Activated CD4-positive, alpha-beta T cell treated with anti-CD3 and anti-CD28 coated beads, Interleukin-2, amount 50 U/mL, for 24 hours (primary cell): ENCODE data around the gene RHOJ.

Experiments
- DNase-seq, 2 donors: peaks; one replicate each; pipeline ENCODE4 v3.0.0-alpha.2; 2020; ENCODE audit warnings: low read depth in 1 of 2, low spot score in 1 of 2

RHOJ gene

DNA sequence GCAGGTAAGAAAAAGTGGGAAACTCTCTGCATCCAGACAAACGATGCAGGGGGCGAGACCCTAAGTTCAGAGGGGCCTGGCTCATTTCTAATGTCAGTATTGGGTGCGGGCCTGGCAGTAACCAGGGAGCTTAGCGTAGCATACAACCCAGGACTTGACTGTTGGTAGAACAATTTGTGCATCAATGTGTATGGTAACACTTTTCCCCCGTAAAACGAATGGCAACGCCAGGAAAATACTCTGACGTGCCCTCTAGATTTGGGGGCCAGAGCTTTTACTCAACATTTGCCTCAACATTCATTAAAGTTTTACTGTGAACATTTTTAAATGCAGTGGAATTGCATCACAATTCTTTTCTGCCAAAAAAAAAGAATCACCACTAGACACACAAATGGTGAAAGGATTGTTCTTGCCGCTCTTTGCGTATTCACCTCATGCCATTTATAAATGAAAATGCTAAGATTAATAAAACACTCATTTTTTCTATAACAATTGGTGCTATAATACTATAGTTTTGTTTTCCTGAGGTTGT lies 867 bp downstream of the RHOJ start:
- no peak for DNase-seq

GRCh38 chr14:63205866-63206265 lies 1.6 kb downstream of the RHOJ start:
- DNase-seq, result no peak

GRCh38 chr14:63209160-63209559 lies 4.9 kb downstream of the RHOJ start:
- DNase-seq, result no peak

- DNase-seq, result no peak
These were observed 6.6 kb downstream of the RHOJ start for GRCh38 chr14:63210812-63211211.

- no peak for DNase-seq
These were observed 8.0 kb downstream of the RHOJ start for GRCh38 chr14:63212209-63212608.

DNA sequence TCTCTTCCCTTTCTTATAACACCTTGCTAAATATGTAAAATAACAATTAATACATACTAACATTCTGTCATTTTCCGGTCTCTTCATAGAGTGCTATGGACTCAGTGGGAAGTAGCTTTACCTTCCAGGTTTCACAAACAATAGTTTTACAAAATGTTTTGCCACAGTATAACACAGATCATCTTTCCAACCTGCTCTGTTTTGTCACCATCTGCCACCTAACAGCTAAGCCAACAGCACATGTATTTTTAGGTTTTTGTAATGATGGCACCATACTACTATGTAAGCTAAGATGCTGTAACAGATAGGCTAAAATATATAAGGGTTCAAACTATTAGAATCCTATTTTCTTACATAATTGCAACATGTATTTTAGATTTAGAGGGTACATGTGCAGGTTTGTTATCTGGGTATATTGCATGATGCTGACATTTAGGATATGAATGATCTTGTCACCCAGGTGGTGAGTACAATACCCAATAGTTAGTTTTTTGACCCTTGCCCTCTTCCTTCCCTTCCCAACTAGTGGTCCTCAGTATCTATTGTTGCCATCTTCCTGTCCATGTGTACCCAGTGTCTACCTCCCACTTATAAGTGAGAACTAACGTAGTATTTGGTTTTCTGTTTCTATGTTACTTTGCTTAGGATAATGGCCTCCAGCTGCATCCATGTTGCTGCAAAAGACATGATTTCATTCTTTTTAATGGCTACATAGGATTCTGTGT lies 8.7 kb downstream of the RHOJ start:
- no peak for DNase-seq

DNA sequence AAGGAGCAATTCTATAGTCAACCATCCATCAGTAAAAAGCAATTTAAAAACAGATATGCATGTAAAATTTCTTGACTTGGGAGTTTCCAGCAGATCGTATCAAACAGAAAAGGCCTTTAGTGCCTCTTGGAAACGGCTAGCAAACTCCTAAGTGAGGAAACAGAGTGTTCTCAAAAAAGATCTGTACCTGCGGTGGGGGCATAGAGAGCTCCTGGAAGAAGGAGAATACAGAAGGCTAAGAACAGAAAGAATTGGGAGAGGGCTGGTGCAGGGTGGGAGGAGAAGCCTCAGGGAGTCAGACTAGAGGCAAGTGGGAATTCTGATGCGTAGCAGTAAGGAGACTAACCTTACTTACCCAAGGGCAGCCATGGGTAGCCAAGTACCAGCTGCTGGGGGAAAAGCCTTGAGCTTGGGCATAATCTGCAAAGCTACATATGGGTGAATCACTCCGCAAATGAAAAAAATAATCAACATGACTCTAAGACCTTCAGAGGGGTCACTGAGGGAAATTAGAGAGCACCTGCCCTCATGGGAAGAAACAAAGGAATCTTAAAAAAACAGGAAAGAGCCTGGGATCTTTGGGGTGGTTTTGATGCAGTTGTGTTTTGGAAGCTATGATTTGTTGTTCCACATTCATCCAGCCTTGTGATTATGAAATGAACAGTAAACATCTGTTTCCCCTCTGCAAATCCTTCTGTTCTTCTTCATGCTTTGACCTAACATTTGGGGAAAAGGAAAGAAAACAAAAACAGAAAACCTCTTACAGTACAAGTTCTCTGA lies 10.4 kb downstream of the RHOJ start:
- DNase-seq, result no peak

- no peak for DNase-seq
These were observed 16.3 kb downstream of the RHOJ start for GRCh38 chr14:63220526-63220925.

GRCh38 chr14:63223596-63223995 lies 19.4 kb downstream of the RHOJ start:
- DNase-seq, result no peak

GRCh38 chr14:63224196-63224595 lies 20.0 kb downstream of the RHOJ start:
- DNase-seq, result no peak

GRCh38 chr14:63228217-63228616 lies 24.0 kb downstream of the RHOJ start:
- no peak for DNase-seq

GRCh38 chr14:63229330-63230059 lies 25.3 kb downstream of the RHOJ start:
- DNase-seq, result no peak

DNA sequence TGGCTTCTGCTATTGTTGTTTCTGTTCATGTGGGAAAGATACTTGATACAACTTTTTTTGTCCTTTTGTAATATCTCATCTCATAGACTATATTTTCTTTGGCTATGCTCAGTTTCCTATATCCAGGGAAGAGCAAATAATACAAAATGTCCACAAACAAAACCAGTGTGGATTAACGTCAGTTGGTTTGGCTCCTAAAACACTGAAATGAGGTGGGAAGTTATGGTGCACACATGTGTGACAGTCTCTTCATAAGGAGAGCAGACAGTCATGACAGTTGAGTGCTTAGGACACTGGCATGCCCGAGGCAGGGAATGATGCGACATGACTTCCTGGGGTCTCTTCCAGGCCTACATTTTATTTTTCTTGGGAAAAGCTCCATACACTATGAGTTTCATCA lies 27.5 kb downstream of the RHOJ start:
- DNase-seq, result no peak

DNA sequence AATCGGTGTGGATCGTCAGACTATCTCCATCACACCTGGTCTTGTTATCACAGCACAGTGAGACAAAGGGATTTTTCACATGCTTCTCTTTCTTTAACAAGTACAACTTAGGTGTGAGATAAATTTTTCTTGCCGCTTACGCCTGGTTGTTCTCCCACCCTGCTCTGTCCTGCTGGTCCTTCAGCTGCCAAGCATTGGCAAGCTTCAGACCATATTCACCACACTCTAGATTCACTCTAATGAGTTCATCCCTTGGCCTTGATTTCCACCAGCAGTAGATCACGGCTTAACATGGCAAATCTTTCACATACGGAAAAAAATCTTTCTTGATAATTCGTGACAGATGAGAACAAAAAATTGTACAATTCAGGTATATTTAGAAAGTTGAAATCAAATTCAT lies 33.5 kb downstream of the RHOJ start:
- no peak for DNase-seq

- no peak for DNase-seq
These were observed 36.0 kb downstream of the RHOJ start for GRCh38 chr14:63240221-63240620.

DNA sequence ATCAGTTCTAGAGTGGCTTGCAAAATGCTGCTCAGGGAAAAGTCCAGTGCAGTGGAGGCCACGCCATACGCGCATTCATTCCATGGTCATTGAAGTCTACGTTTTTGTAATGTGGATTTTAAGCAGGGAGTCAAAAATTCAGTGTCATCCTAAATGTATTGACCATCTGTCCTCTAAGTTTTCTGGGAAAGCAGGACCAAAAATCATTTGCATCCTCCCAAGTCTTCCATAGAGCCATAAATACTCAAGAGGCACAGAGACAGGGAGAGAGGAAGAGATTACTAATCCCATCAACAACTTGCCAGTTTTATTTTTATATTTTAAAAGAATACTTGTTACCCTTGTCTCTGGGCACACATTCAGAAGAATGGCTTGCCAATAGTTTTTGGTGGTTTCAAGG lies 36.9 kb downstream of the RHOJ start:
- no peak for DNase-seq

DNA sequence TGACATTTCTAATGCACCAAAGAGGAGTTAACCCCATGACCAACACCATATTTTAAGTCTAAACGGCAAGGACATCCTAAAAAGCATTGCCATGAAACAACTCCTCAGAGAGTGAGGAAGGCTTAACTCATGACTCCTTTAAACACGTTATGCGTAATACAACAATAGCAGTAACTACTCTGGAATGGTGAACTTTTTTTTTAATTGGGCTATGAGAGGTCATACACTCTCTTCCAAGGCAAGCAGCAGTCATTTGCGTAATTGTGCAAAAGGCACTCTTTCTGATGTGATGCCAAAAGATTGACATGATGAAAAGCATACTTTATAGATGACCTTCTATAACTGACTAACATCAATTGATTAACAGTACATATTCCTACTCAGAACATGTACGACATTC lies 39.4 kb downstream of the RHOJ start:
- DNase-seq, result no peak

- DNase-seq, result no peak
These were observed 41.6 kb downstream of the RHOJ start for GRCh38 chr14:63245893-63246292.

GRCh38 chr14:63248211-63248610 lies 44.0 kb downstream of the RHOJ start:
- no peak for DNase-seq

DNA sequence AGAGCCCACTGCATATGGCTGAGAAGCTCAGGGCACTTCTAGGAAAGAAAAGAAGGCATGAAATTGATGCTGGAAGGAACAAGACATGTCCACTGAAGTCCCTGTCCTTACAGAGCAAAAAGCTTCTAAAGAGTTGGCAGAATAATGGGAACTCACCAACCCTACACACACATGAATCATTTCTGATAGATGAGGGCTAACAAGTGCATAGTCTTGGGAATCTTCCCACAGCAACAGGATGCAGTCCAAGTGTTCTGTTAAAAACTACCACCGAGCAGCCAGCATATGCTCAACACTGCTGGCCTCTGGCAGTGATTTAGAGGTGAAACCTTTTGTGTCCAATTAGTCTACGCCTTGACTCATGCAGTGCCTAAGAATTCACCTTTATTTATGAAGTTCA lies 44.8 kb downstream of the RHOJ start:
- no peak for DNase-seq

GRCh38 chr14:63257299-63257698 lies 53.1 kb downstream of the RHOJ start:
- DNase-seq, result no peak

- DNase-seq, result no peak
These were observed 58.2 kb downstream of the RHOJ start for GRCh38 chr14:63262446-63262845.
